ENCODE data around the gene FER. TPM values are rescaled to one million over a fixed set of nuclear protein-coding genes. Genes with fewer than 3 reads are reported as not detected.
"Not testable (repeated sequence)": the region's sequence is repeated elsewhere in the genome, so short reads cannot be mapped to it uniquely, and the experiment has no call there.

Gene FER
- total RNA-seq, 1 donor from 2014 or later = 13.4 TPM

- H3K9me3 ChIP-seq (replicated peaks) = peaks cover 8% of the 10 kb centered on the region
- H3K27ac ChIP-seq (replicated peaks) = no peak overlapping the region
- no peak for DNase-seq
- TF ChIP-seq CTCF (IDR thresholded peaks at IDR 0.05; ENCODE audit: borderline replicate concordance) = no peak
- H3K36me3 ChIP-seq = peaks cover 12% of the 10 kb centered on the region
- intact Hi-C loops (cut with micrococcal nuclease) = no loop called here
- no peak overlapping the region for H3K4me3 ChIP-seq
- H3K4me1 ChIP-seq = no peaks in the 10 kb centered on the region
- no peaks in the 10 kb centered on the region for H3K27me3 ChIP-seq (ENCODE audit: low read depth)
Observed at GRCh38 chr5:109022056-109022455, 274.4 kb downstream of the FER start.

- H3K27me3 ChIP-seq (ENCODE audit: low read depth); H3K4me3 ChIP-seq; H3K27ac ChIP-seq (replicated peaks); H3K4me1 ChIP-seq; DNase-seq; intact Hi-C loops (cut with micrococcal nuclease); H3K9me3 ChIP-seq (replicated peaks): not testable (repeated sequence)
- peaks cover 12% of the 10 kb centered on the region for H3K36me3 ChIP-seq
Observed at GRCh38 chr5:109025729-109026128, 278.0 kb downstream of the FER start.

- no peak for DNase-seq
- Histone ChIP-seq H3K9me3 (replicated peaks) (peaks cover 8% of the 10 kb centered on the region), H3K27me3 (ENCODE audit: low read depth) (no peaks in the 10 kb centered on the region), H3K4me3 (no peak overlapping the region), H3K27ac (replicated peaks) (no peak overlapping the region), H3K4me1 (peaks cover 8% of the 10 kb centered on the region), H3K36me3 (peaks cover 12% of the 10 kb centered on the region)
- intact Hi-C loops (cut with micrococcal nuclease) = no loop called here
- no peak for TF ChIP-seq CTCF (IDR thresholded peaks at IDR 0.05; ENCODE audit: borderline replicate concordance)
Observed at GRCh38 chr5:109027983-109028607, 280.4 kb downstream of the FER start.

GRCh38 chr5:109028608-109029299, 281.1 kb downstream of the FER start:
- intact Hi-C loops (cut with micrococcal nuclease) = no loop called here
- TF ChIP-seq CTCF (IDR thresholded peaks at IDR 0.05; ENCODE audit: borderline replicate concordance) = no peak

GRCh38 chr5:109029847-109030246, 282.1 kb downstream of the FER start:
- no peak for TF ChIP-seq CTCF (IDR thresholded peaks at IDR 0.05; ENCODE audit: borderline replicate concordance)

More at GRCh38 chr5:109028608-109029299, 281.1 kb downstream of the FER start:
- Histone ChIP-seq H3K36me3 (peaks cover 9% of the 10 kb centered on the region), H3K27ac (replicated peaks) (no peak overlapping the region), H3K27me3 (ENCODE audit: low read depth) (no peaks in the 10 kb centered on the region), H3K4me3 (no peak overlapping the region), H3K9me3 (replicated peaks) (peaks cover 8% of the 10 kb centered on the region), H3K4me1 (peaks cover 8% of the 10 kb centered on the region)
- no peak for DNase-seq

More at GRCh38 chr5:109029847-109030246, 282.1 kb downstream of the FER start:
- H3K9me3 ChIP-seq (replicated peaks) = no peaks in the 10 kb centered on the region
- peaks cover 8% of the 10 kb centered on the region for H3K4me1 ChIP-seq
- H3K27me3 ChIP-seq (ENCODE audit: low read depth) = no peaks in the 10 kb centered on the region
- no peak overlapping the region for H3K27ac ChIP-seq (replicated peaks)
- intact Hi-C loops (cut with micrococcal nuclease) = no loop called here
- no peak overlapping the region for H3K4me3 ChIP-seq
- DNase-seq = no peak
- no peaks in the 10 kb centered on the region for H3K36me3 ChIP-seq

Data from left ventricle myocardium inferior (tissue), 1 donor.